Measurements from ENCODE around the gene CCDC92.

Gene CCDC92

GRCh38 chr12:123973552-123974341 is 1.1 kb upstream of the CCDC92 start:
- no peak for DNase-seq

- DNase-seq = peak; percentile 30 to 44
Observed at GRCh38 chr12:123971770-123972456, 718 bp downstream of the CCDC92 start.

- DNase-seq = no peak
Observed at GRCh38 chr12:123971449-123971769, 1.2 kb downstream of the CCDC92 start.

- no peak for DNase-seq
Observed at GRCh38 chr12:123967121-123967586, 5.5 kb downstream of the CCDC92 start.

DNA sequence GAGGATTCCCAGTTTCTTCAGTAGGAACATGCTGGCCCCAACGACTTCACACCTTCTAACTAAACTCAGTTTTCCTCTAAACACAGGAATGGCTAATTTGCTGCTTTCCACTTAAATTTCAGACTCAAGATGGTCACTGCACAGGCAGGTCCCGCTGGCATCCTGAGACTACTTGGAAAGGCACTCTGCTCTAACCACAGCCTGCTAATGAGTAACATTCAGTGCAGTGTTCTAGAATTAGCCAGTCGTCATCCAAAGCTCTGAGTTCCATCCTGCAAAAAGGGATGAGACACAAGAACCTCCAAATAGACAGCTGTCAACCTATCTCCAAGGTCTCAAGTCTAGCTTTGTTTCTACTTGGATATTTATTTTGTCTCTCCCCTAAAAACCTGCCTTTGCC is 6.0 kb downstream of the CCDC92 start:
- no peak for DNase-seq

- DNase-seq = no peak
Observed at GRCh38 chr12:123965382-123965781, 7.2 kb downstream of the CCDC92 start.

DNA sequence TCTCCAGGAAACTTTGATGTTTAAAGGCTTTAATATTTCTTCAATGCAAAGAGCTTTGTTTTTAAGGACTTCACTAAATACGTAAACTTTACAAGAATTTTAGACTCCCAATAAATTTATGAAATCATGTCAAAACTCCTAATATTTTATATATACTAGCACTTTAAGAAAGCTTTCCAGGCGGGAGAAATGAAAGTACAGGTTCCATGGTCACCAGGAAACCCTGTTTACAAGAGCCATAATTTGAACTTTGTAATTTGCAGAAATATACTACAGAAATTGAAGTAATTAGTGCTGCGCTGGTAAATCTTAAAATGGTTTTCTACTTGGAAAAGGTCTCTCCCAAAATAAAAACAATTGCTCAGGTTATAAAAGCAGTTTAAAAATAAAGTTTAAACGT is 8.8 kb downstream of the CCDC92 start:
- no peak for DNase-seq

DNA sequence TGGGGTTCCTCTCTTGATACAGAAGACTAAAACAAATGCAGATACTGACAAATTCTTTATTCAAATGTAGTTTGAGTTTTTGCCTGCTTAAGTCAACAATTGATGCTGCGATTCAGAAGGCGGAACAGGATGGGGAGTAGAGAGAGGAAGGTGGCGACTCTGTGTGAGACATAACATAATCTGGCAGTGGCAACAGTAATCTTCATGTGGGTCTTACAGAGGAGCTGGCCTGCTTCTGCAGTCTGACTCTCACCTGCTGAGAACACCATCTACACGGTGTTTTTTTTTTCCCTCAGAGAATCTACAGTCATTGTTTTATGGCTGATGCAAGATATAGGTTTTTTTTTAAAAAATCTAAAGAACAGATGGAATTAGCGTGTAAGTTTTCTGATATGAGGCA is 10.1 kb downstream of the CCDC92 start:
- DNase-seq = no peak

GRCh38 chr12:123961585-123962345 is 10.9 kb downstream of the CCDC92 start:
- no peak for DNase-seq

DNA sequence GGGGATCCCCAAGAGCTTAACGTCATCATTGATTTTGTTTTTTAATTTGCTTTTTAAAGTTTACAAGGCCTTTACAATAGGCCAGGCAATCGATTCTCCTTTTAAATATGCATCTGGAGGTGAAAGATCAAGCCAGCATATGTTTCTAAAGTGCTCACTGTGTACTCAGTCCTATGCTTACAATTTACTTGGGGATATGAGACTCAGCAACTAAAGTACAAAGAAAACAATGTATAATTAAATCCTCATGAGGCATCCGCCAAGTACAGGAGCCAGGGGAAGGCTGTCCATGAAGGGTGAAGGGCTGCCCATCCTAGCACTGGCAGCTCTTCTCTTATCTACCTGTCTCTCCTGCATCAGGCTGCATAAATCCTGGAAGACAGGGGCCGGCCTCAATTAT is 11.8 kb downstream of the CCDC92 start:
- no peak for DNase-seq

DNA sequence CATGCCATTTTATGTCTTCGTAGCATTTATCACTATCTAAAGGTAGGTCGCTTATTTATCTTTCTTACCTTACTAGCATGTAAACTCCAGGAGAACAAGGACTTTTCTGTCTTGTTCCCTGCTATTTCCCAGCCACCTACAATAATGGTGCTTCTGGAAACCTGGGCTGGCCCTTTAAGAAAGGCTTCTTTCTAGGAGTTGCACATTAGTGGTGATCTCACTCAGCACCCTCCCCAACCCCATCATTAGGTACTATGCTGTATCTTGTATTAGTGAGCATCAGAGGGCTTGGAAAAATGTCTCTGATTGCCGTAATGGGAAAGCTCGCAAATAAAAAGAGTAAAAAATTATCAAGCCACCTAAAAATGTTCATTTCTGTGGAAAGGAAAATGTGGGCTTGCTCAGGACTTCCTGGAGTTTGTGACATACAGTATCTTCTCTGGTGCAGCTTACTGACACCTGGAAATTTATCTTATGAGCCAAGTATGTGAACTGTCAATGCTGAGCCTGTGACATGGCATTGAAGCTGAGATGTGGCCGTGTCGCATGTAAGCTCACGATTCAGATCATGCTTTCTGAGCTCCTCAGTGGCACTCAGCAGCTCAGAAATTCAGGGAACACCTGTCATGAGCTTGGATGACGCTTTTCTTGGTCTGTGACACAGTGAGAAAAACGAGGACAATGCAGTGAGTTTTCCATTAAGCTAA is 12.4 kb downstream of the CCDC92 start:
- no peak for DNase-seq

GRCh38 chr12:123958876-123959275 is 13.8 kb downstream of the CCDC92 start:
- DNase-seq = no peak

GRCh38 chr12:123958462-123958861 is 14.2 kb downstream of the CCDC92 start:
- DNase-seq = no peak

- no peak for DNase-seq
Observed at GRCh38 chr12:123957196-123957595, 15.4 kb downstream of the CCDC92 start.

GRCh38 chr12:123956249-123956648 is 16.4 kb downstream of the CCDC92 start:
- no peak for DNase-seq

- no peak for DNase-seq
Observed at GRCh38 chr12:123954647-123955350, 17.8 kb downstream of the CCDC92 start.

DNA sequence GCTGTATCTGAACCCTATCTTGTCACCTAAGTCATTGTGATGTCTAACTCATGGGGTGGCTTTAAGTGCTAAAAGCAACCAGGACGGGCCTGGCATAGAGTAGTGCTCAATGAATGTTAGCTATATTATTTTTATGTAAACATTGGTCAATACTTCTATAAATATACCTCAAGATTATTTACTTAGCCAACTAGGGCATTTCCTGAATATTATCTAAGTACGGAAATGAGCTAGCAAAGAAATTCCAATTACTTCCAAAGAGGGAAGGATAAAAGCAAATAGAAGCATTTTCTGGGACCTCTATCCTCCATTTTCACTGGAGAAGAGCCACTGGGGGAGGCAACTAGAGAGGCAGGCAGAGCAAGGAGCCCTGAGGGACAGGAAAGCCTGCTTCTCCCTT is 20.6 kb downstream of the CCDC92 start:
- DNase-seq = no peak

GRCh38 chr12:123951467-123951866 is 21.2 kb downstream of the CCDC92 start:
- no peak for DNase-seq

DNA sequence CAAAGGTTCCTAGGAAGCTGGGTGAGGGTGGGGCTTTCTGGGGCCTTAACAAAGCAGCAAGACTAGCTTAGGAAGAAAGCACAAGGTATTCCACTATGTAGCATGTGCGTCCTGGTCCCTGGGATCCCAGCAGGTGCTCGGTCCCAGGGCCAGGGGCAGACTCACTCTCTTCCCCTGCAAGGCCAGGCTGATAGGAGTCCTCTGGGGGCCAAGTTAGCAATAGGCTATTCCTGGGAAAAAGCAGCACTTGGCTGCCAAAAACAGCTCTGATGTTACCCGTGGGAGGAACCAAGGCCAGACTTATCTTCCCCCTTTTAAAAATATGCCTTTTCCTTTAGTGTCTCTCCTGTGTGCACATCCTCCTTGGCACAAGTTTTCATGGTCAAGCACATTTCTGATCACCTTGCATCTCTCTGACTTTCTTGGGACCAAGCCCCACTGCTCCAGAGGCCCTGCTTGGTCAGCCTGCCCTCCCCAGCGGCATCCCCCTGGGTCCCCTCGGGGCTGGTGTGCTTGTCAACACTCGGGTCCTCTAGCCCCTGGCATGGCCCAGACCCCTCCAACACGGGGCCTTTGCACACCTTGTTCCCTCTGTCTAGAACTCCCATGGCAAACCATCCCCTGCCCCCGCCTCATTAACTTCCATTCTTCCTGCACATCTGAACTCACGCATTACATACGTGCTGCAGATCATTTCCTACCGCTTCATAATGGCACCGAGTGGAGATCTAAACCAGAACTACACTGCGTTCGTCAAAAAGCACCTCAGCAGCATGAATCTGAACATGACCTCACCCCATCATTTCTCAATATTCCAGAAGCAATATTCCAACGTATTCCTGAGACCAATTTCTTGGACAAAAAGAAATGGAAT is 21.9 kb downstream of the CCDC92 start:
- DNase-seq = no peak

DNA sequence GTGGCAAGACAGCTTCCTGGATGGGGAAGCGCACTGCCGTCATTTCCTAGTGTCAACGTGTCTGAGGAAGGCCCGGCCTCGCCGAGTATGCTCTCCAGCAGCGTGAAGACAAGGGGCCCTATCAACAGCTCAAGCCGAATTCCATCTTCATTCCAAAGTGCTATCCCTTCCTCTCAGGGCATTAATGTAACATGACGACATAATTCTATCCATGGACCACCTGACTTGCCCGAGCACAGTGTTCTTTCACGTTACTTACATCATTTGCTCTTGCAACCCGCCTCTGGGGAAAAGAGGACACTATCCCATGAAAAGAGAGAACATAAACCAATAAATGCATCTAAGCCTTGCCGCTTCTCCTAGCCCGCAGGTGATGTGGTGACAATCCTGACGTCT is 22.9 kb downstream of the CCDC92 start:
- no peak for DNase-seq
